Glutamatergic neuron (in vitro differentiated cells): ENCODE results near the gene FAM184A. TPM values are rescaled to one million over a fixed set of nuclear protein-coding genes. Genes with fewer than 3 reads are reported as not detected.

Source experiments
- DNase-seq: peaks from one replicate; pipeline ENCODE4 v3.0.0; 2022
- H3K27ac Mint-ChIP-seq: one replicate; pipeline ENCODE4 v1.8.0; 2020; ENCODE audit warnings: mild to moderate bottlenecking, mixed read lengths, inconsistent platforms; ENCODE audit not compliant: unreplicated experiment
- H3K27me3 Mint-ChIP-seq: one replicate; pipeline ENCODE4 v1.8.0; 2020; ENCODE audit warnings: mild to moderate bottlenecking, moderate library complexity, mixed read lengths, inconsistent platforms; ENCODE audit not compliant: unreplicated experiment
- H3K36me3 Mint-ChIP-seq: one replicate; pipeline ENCODE4 v1.8.0; 2020; ENCODE audit warnings: mild to moderate bottlenecking, mixed read lengths, inconsistent platforms; ENCODE audit not compliant: unreplicated experiment
- H3K4me1 Mint-ChIP-seq: one replicate; pipeline ENCODE4 v1.8.0; 2020; ENCODE audit warnings: mild to moderate bottlenecking, low read depth, mixed read lengths, inconsistent platforms; ENCODE audit not compliant: unreplicated experiment
- H3K4me3 Mint-ChIP-seq: one replicate; pipeline ENCODE4 v1.8.0; 2020; ENCODE audit warnings: mild to moderate bottlenecking, mixed read lengths, inconsistent platforms; ENCODE audit not compliant: unreplicated experiment
- H3K9me3 Mint-ChIP-seq: one replicate; pipeline ENCODE4 v1.8.0; 2020; ENCODE audit warnings: mild to moderate bottlenecking, moderate library complexity, mixed read lengths, inconsistent platforms; ENCODE audit not compliant: unreplicated experiment
- total RNA-seq: library from RNA; stranded (reverse); fragmentation: NEBNext Ultra II Directional; extraction: Animal tissue kit (Norgen Biotek cat#: 25700); gene quantifications from one replicate; pipeline ENCODE4 v1.2.1, GENCODE V29; 2021; ENCODE audit not compliant: unreplicated experiment
- TF ChIP-seq, protein P1 (sequence below): fragments of 200-600 bp; sonication (generic); IDR thresholded peaks from one replicate; pipeline ENCODE4 v1.5.0; 2021; ENCODE audit not compliant: partially characterized antibody, unreplicated experiment

FAM184A gene
- total RNA-seq, 1 donor from 2014 or later: 20.0 TPM

DNA sequence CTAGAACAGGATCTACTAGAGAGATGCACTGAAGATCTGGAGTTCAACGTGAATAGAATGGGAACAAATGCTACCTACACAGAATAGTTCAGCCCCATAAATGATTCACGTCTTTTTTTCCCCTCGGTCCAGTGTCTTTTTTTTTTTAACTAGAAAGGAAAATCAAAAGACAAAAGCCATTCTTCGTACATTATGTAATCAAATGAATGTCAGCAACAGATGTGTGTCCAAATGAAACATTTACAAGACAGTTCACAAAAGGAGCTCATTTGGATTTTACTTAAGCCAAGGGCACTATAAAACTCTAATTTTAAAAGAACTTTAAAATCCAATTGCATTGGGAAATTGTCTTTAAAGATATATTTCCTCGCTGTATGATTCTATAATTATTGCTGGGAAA lies 42.4 kb downstream of the FAM184A start:
- peak overlapping the region; percentile 50 for H3K4me3 Mint-ChIP-seq
- H3K36me3 Mint-ChIP-seq: no peaks in the 10 kb centered on the region
- peaks cover under 1% of the 10 kb centered on the region for H3K27me3 Mint-ChIP-seq
- H3K4me1 Mint-ChIP-seq: peaks cover 42% of the 10 kb centered on the region
- TF ChIP-seq, protein P1, sequence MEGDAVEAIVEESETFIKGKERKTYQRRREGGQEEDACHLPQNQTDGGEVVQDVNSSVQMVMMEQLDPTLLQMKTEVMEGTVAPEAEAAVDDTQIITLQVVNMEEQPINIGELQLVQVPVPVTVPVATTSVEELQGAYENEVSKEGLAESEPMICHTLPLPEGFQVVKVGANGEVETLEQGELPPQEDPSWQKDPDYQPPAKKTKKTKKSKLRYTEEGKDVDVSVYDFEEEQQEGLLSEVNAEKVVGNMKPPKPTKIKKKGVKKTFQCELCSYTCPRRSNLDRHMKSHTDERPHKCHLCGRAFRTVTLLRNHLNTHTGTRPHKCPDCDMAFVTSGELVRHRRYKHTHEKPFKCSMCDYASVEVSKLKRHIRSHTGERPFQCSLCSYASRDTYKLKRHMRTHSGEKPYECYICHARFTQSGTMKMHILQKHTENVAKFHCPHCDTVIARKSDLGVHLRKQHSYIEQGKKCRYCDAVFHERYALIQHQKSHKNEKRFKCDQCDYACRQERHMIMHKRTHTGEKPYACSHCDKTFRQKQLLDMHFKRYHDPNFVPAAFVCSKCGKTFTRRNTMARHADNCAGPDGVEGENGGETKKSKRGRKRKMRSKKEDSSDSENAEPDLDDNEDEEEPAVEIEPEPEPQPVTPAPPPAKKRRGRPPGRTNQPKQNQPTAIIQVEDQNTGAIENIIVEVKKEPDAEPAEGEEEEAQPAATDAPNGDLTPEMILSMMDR: no peak
- H3K27ac Mint-ChIP-seq: no peak overlapping the region
- no peak for DNase-seq
- peaks cover 4% of the 10 kb centered on the region for H3K9me3 Mint-ChIP-seq

DNA sequence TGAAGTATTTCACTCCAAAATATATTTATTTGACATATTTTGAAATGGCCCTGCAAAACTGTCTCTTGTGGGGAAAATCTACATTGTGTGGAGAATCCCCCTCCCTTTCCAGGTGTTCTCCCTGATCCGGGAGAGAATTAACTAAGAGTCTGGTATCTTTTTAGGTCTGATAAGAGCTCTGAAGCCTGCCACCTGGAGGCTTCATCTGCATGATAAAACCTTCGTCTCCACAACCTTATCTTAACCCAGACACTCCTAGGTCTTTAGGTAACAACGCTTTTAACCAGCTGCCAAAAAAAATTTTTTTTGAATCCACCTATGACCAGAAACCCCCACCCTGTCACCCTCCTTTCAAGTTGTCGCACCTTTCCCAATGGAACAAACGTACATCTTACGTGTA lies 43.0 kb downstream of the FAM184A start:
- no peaks in the 10 kb centered on the region for H3K27me3 Mint-ChIP-seq
- H3K9me3 Mint-ChIP-seq: peaks cover 4% of the 10 kb centered on the region
- H3K4me1 Mint-ChIP-seq: peaks cover 35% of the 10 kb centered on the region
- peak overlapping the region; percentile 65 for H3K4me3 Mint-ChIP-seq
- TF ChIP-seq, protein P1: no peak
- DNase-seq: no peak
- H3K27ac Mint-ChIP-seq: peak overlapping the region; percentile 80
- no peaks in the 10 kb centered on the region for H3K36me3 Mint-ChIP-seq

DNA sequence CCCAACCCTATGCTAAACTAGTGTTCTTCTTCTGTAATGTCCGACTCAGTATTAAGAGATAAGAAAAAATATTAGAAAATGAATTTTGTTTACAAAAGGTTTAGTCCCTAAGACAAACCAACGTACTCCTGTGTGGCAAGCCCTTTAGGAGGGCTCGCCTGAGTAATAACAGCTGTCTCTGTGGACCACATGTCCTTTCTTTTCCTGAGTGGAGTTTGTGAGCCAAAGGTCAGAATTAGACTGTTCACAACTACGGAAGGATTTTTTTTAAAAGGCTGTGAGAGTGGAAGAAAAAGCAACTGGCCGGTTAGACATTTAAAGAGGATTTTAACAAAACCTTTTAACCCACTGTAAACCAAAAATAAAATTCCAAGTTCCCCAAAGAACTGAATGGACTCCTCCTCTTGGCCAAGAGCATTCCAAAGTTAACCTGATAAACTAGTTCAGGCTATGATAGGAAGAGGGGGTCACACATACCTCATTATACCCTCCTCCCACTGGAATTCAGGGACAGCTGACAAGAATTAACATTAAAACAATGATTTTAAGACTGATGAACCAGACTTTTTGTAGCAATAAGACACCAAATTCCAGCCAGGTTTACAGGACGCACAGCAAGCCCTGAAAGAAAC lies 43.5 kb downstream of the FAM184A start:
- H3K4me3 Mint-ChIP-seq: peak overlapping the region; percentile 65
- DNase-seq: no peak
- H3K4me1 Mint-ChIP-seq: peaks cover 30% of the 10 kb centered on the region
- TF ChIP-seq, protein P1: no peak
- H3K36me3 Mint-ChIP-seq: no peaks in the 10 kb centered on the region
- H3K27ac Mint-ChIP-seq: peak overlapping the region; percentile 80
- H3K9me3 Mint-ChIP-seq: peaks cover 4% of the 10 kb centered on the region
- no peaks in the 10 kb centered on the region for H3K27me3 Mint-ChIP-seq

DNA sequence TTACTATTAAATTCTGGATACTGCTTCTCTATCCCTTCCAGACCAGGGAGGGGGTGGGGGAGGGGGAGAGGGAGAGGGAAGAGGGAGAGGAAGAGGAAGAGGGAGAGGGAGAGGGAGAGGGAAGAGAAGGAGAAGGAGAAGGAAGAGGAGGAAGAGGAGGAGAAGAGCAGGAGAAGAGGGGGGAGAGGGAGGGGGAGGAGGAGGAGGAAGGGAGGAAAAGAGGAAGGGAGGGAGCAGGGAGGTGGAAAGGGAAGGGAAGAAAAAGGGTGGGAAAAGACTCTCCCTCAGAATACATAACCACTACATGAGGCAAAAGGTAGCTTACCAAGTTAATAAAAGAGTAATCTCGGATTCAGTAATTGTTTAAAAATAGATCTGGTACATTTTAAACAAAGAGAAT lies 46.0 kb downstream of the FAM184A start:
- Mint-ChIP-seq H3K27me3 (no peaks in the 10 kb centered on the region), H3K9me3 (no peaks in the 10 kb centered on the region), H3K27ac (no peak overlapping the region), H3K36me3 (no peaks in the 10 kb centered on the region), H3K4me3 (no peak overlapping the region), H3K4me1 (peaks cover 20% of the 10 kb centered on the region)
- TF ChIP-seq, protein P1: no peak
- no peak for DNase-seq

DNA sequence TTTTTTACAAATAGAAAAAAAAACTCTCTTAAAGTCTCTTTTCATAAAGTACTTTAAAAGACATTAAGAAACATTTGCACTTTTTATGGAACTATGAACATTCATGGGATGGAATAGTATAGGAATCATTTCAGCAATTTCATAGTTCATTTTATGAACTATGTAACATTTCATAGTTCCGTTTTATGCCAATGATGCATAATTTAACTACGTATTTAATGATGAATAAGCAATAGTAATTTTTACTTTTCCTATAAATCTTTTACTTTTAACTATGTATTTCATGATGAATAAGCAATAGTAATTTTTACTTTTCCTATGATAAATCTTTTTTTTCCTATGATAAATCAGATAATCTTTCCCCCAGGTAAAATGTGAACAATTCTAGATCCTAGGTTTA lies 47.7 kb downstream of the FAM184A start:
- no peak overlapping the region for H3K27ac Mint-ChIP-seq
- no peaks in the 10 kb centered on the region for H3K36me3 Mint-ChIP-seq
- no peak for DNase-seq
- no peaks in the 10 kb centered on the region for H3K9me3 Mint-ChIP-seq
- peaks cover 20% of the 10 kb centered on the region for H3K4me1 Mint-ChIP-seq
- no peak overlapping the region for H3K4me3 Mint-ChIP-seq
- TF ChIP-seq, protein P1: no peak
- H3K27me3 Mint-ChIP-seq: no peaks in the 10 kb centered on the region
